ENCODE data around the gene NDUFAF7.
A peak's percentile ranks its signal among the peaks of the same experiment; 100 is the strongest.
"Not testable (repeated sequence)": the region's sequence is repeated elsewhere in the genome, so short reads cannot be mapped to it uniquely, and the experiment has no call there.

Gene NDUFAF7

DNA sequence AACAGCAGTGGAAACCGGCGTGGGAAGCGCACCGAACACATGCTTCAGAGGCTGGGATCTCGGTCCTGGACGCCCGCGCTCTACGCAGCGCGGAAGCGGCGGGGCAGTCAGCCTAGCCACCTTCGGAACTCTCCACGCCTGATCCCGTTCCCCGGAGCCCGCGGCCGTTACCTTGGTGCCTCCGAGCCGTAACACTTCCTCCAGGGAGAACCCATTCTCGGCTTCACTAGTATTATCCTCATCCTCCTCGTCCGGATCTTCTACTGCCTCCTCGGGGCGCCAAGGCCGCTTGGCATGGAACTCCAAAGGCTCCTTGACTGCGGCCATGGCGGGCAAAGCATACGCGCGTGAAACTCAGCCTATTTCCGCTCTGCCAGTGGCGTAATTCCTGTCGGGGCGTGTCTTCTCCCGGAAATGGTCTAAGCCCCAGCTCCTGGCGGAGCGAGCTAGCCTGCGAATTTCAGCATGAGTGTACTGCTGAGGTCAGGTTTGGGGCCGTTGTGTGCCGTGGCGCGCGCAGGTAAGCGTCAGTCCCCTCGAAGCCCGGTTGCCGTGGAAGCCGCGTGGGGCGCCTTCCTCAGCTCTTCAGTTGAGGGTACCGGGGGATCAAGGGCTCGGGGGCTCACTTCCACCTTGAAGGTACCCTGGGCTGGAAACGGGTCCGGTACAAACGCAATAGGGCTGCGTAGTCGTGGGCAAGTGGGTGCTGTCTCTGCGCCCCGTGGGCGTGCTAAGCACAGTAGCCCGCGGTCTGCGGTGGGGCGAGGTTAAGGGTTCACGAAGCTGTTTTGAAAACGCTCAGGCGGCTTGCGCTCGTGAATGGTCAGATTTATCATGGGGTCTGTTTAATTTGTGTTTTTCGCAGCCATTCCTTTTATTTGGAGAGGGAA is at the start of gene NDUFAF7, which contains the start of gene CEBPZ:
Gene NDUFAF7, plus strand, starts transcription at position 418 of the 890 bp plus-strand sequence. Its CDS starts 48 bp downstream, at position 466.
Gene CEBPZ, minus strand, starts transcription at position 356 of the 890 bp plus-strand sequence. Its CDS starts 29 bp downstream, at position 327.
- peak; percentile 79 for DNase-seq (ENCODE audit: low read depth)
- H3K4me3 ChIP-seq (ENCODE audit: low read depth, low read length) = peak within 1 kb of the TSS; percentile 98

- H3K4me3 ChIP-seq (ENCODE audit: low read depth, low read length) = no peak overlapping the region
- DNase-seq (ENCODE audit: low read depth) = no peak
Measured at GRCh38 chr2:37181726-37182684, 49.5 kb upstream of the NDUFAF7 start.

GRCh38 chr2:37188570-37188969 is 42.9 kb upstream of the NDUFAF7 start, which contains the start of gene SULT6B1:
Gene SULT6B1, minus strand, starts transcription at chr2:37188670. Its CDS starts 30 bp downstream, at chr2:37188640.
- no peak for DNase-seq (ENCODE audit: low read depth)
- no peak within 1 kb of the TSS for H3K4me3 ChIP-seq (ENCODE audit: low read depth, low read length)

DNA sequence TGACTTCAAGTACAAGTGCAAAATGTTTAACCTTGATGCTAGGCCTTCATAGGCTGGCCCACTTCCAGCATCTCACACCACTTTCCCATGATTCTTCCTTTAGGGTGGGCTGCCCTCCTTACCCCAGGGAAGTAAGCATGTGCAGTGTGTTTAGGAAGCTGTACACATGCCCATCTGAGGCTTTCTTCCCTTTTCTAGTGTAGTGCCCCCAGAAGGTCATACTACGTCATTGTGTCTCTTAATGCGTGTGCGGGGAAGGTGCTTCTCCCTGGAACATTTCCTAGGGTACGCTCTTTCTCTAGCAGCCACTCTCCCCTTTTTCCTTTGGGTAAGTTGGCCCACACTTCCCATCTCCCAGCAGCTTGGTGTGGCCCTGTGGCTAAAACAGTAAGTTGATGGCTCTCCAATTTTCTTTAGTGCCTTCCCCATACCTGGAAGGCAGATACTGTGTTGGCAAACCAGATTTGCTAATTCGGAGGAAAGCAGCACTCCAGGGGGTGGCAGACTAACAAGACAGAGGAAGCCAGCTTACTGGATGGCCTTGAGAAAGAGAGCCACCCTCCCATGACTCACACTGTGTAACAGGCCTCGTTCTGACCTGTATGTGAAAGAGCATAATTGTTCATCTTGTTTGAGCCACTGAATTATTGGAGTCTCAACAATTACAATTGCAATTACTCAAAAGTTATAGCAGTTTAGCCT is 41.9 kb upstream of the NDUFAF7 start:
- no peak overlapping the region for H3K4me3 ChIP-seq (ENCODE audit: low read depth, low read length)
- DNase-seq (ENCODE audit: low read depth) = peak; percentile 84

GRCh38 chr2:37190290-37190689 is 41.2 kb upstream of the NDUFAF7 start:
- H3K4me3 ChIP-seq (ENCODE audit: low read depth, low read length) = no peak overlapping the region
- DNase-seq (ENCODE audit: low read depth) = no peak

DNA sequence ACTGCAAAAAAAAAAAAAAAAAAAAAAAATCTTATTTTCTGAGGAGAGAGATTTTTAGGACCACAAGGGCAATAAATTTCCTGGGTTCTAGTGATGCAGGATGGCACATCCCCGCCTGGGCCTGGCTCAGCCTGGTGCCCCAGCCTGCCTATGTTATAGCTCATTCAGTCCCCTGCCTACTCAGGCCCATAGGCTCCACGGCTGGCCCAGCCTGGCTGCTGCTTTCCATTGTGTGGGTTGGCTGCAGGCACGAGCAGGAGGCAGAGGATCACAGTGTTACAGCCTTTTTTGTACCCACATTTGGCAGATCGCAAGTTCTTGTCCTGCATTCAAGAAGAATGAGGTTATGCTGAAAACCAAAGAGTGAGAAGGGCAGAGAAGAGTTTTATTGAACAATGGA is 40.2 kb upstream of the NDUFAF7 start:
- no peak for DNase-seq (ENCODE audit: low read depth)
- H3K4me3 ChIP-seq (ENCODE audit: low read depth, low read length) = no peak overlapping the region

- no peak for DNase-seq (ENCODE audit: low read depth)
- no peak overlapping the region for H3K4me3 ChIP-seq (ENCODE audit: low read depth, low read length)
Measured at GRCh38 chr2:37191747-37192146, 39.7 kb upstream of the NDUFAF7 start.

DNA sequence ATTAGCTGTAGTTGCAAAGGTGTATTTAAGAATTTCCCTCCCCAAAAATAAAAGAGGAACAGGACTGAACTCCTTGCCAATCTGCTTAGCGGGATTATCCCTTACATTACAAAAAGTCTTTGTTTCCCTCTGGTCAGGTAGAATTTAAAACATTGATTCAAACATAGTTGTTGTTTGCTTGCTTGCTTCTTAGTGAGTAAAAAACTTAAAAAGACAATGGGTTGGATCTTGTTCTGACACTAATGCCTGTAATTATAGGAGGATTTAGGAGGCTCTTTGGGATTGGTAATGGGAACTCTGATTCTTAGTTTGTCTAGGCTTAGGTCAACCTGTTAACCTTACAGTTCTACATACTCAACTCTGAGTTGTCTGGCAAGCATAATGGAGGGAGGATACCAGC is 38.9 kb upstream of the NDUFAF7 start:
- no peak for DNase-seq (ENCODE audit: low read depth)
- H3K4me3 ChIP-seq (ENCODE audit: low read depth, low read length) = no peak overlapping the region

DNA sequence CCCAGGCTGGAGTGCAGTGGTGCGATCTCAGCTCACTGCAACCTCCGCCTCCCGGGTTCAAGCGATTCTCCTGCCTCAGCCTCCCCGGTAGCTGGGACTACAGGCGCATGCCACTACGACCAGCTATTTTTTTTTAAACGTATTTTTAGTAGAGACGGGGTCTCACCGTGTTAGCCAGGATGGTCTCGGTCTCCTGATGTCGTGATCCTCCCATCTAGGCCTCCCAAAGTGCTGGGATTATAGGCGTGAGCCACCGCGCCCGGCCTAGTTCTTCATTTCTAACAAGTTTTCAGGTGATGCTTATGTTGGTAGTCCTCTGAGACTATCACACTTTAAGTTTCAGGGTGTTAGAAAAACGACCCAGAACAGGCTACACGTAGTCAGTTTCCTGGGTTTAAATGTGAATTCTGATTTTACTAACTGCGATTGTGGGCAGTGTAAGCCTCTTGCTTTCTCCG is 35.6 kb upstream of the NDUFAF7 start:
- peak overlapping the region; percentile 78 for H3K4me3 ChIP-seq (ENCODE audit: low read depth, low read length)
- not testable (repeated sequence) for DNase-seq (ENCODE audit: low read depth)

DNA sequence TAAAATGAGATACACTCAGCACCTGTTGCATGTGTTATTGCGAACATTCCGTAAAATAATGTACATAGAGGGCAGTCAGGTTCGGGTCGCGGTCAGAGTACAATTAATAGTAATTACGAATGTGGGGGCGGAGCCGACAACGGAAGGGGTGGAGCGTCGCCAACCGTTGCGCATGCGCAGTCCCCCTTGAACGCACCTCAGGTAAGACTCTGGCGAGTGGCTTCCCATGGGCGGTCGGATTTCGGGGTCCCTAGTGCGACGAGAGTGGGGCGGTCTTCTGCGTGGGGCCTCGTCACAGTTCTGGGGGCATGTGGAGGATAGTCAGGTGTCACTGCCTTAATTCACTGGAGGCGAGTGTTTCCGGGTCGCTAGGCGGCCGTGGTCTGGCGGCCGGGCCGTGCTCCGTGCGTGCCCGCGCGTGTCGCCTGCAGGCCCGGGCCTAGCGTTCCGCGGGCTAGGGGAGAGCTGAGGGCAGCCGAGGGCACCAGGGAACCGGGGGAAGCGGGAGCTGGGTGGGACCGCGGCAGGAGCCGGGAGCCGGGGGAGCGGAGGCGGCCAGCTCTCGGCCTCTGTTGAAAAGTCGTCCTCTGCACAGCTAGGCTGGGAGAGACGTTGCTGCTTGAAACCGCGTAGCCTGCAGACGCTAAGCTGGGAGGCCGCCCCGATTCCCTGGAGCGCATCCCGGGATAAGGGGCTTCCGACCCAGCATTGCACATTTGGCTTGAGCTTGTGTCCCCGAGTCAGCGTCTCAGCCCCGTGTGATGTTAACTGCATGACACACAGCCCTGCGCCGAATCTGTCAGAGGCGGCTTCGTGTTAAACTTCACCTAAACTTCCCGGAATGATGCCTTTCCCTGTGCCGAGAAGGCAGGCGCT is 34.9 kb upstream of the NDUFAF7 start, which contains the start of gene CEBPZOS:
Gene CEBPZOS, plus strand, starts transcription at position 177 of the 876 bp plus-strand sequence. CDS start 3,209 bp downstream, outside the sequence.
- no peak for DNase-seq (ENCODE audit: low read depth)
- peak within 1 kb of the TSS; percentile 78 for H3K4me3 ChIP-seq (ENCODE audit: low read depth, low read length)

- DNase-seq (ENCODE audit: low read depth) = no peak
- no peak overlapping the region for H3K4me3 ChIP-seq (ENCODE audit: low read depth, low read length)
Measured at GRCh38 chr2:37198681-37199065, 32.8 kb upstream of the NDUFAF7 start.

DNA sequence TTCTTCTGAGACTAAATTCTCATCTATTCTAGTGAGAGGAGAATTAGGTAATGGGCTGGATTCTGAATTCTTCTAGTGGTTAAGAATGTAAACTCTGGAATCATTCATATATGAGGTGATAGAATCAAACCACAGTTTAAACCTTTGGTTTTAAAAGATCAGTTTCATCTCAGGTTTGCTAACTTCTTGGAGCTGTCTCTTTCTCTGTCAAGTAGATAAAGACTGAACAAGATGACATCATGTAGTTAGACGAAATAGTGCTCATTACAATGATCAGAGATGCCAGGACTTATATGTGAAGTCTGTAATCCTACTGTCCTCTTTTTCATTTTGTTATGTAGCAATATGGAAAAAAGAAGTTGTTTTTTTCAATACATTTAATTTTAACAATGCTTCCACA is 30.2 kb upstream of the NDUFAF7 start:
- DNase-seq (ENCODE audit: low read depth) = no peak
- no peak overlapping the region for H3K4me3 ChIP-seq (ENCODE audit: low read depth, low read length)

DNA sequence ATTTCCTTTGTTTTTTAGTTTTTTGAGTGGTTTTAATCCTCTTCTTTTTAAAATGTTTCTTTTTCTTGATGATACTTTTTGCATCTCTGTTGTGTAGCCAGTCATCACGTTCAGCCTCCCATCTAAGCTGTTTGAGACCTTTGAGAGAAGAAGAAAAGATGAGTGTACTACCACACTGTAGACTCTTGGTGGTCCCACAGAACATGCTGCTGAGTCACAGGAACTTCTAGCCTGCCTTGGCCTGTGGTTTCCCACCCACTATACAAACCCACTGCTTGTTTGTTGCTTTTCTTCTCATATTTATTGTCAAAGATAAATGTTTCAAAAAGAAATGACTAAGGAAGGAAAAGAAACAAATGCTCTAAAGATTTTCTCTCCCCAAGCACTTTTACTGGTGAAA is 29.7 kb upstream of the NDUFAF7 start:
- no peak for DNase-seq (ENCODE audit: low read depth)
- H3K4me3 ChIP-seq (ENCODE audit: low read depth, low read length) = no peak overlapping the region

DNA sequence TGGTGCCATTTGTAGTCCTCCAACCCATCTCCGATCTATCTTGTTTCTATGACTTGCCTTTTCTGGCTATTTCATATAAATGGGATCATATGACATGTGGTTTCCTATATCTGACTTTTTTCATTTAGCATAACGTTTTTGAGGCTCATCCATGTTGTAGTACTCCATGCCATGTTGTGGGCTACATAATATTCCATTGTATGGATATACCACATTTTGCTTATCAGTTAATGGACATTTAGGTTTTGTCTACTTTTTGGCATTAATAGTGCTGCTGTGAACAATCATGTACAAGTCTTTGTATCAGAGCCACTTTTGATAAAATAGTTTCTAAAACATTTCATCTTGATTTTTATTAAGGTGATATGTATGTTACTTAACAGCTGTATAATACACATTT is 27.8 kb upstream of the NDUFAF7 start:
- no peak overlapping the region for H3K4me3 ChIP-seq (ENCODE audit: low read depth, low read length)
- DNase-seq (ENCODE audit: low read depth) = no peak

GRCh38 chr2:37205071-37205661 is 26.3 kb upstream of the NDUFAF7 start:
- DNase-seq (ENCODE audit: low read depth); H3K4me3 ChIP-seq (ENCODE audit: low read depth, low read length): not testable (repeated sequence)

GRCh38 chr2:37205689-37206341 is 25.6 kb upstream of the NDUFAF7 start:
- H3K4me3 ChIP-seq (ENCODE audit: low read depth, low read length) = no peak overlapping the region
- no peak for DNase-seq (ENCODE audit: low read depth)

- not testable (repeated sequence) for H3K4me3 ChIP-seq (ENCODE audit: low read depth, low read length)
Measured at GRCh38 chr2:37206760-37207159, 24.7 kb upstream of the NDUFAF7 start.

More at GRCh38 chr2:37206760-37207159, 24.7 kb upstream of the NDUFAF7 start:
- DNase-seq (ENCODE audit: low read depth) = not testable (repeated sequence)

Measured in skeletal muscle cell (primary cell).